Right lobe of liver (tissue), 6 donors: Measurements from ENCODE around the gene TNXB. TPM values are rescaled to one million over a fixed set of nuclear protein-coding genes. Genes with fewer than 3 reads are reported as not detected.
"Not testable (repeated sequence)": the region's sequence is repeated elsewhere in the genome, so short reads cannot be mapped to it uniquely, and the experiment has no call there.

Source experiments
- ATAC-seq, 4 donors: fragments of 200-7000 bp; cut with Tn5 transposase; one replicate each; pipeline ENCODE4 v1.9.1; 2020; ENCODE audit warnings: mild to moderate bottlenecking in 4 of 4, moderate library complexity in 4 of 4
- DNase-seq, 3 donors: peaks; one replicate each; pipeline ENCODE4 v3.0.0-alpha.2; 2020
- H3K27ac ChIP-seq, 3 donors: fragments of 200-600 bp; one replicate each; pipeline ENCODE4 v1.8.0; 2022
- H3K27me3 ChIP-seq, 2 donors: fragments of 200-600 bp; one replicate each; pipeline ENCODE4 v1.8.0; 2022
- H3K36me3 ChIP-seq, 4 donors: fragments of 200-600 bp; sonication (generic) in 1 of 4; one replicate each; pipeline versions ENCODE4 v1.5.1 to v1.8.0; 2017 to 2022; ENCODE audit warnings: control low read depth in 1 of 4
- H3K4me1 ChIP-seq, 4 donors: fragments of 200-600 bp; sonication (generic) in 1 of 4; one replicate each; pipeline versions ENCODE4 v1.5.1 to v1.8.0; 2017 to 2022; ENCODE audit warnings: control low read depth in 1 of 4
- H3K4me3 ChIP-seq, 3 donors: fragments of 200-600 bp; one replicate each; pipeline ENCODE4 v1.8.0; 2022
- H3K9me3 ChIP-seq, 4 donors: fragments of 200-600 bp; sonication (generic) in 1 of 4; one replicate each; pipeline versions ENCODE4 v1.5.1 to v1.8.0; 2017 to 2022; ENCODE audit warnings: control low read depth in 1 of 4
- CTCF ChIP-seq, 4 donors: fragments of 200-600 bp in 3 of 4; fragments of 450-650 bp in 1 of 4; IDR thresholded peaks; one replicate each; pipeline versions ENCODE4 v1.5.1 to v1.8.0; 2016 to 2022; ENCODE audit warnings: antibody characterized with exemption in 4 of 4, mild to moderate bottlenecking in 2 of 4
- POLR2A ChIP-seq: fragments of 450-650 bp; IDR thresholded peaks from one replicate; pipeline ENCODE4 v1.6.1; 2017; ENCODE audit warnings: antibody characterized with exemption, mild to moderate bottlenecking
- WGBS: methylation state at CpG from one replicate; pipeline ENCODE4 v1.1.6; 2018; ENCODE audit warnings: low coverage, low lambda C conversion rate; ENCODE audit not compliant: insufficient coverage; ENCODE audit errors: missing lambda C conversion rate; 5-methylcytosine and 5-hydroxymethylcytosine counted together
- intact Hi-C, 2 donors: fragments of 100-400 bp; cut with DNase I; formaldehyde crosslinking; loops; one replicate each; pipeline versions ENCODE4 v1.11.2 to v1.14.1; 2022
- total RNA-seq, 6 experiments: library from RNA; depleted of rRNA in 2 of 6; stranded (reverse); fragments of >200 nt in 2 of 6; fragmentation: NEBNext Ultra II Directional in 3 of 6; extraction: Animal tissue kit (Norgen Biotek cat#: 25700) in 3 of 6; gene quantifications; one replicate each; pipeline versions ENCODE4 v1.1.0 to v1.2.4, GENCODE V29; 2016 to 2023
- donor health status: DM: no; HTN: yes; CAD: no.
- donor health status: DM: no; HTN: no; CAD: no.
- donor health status: DM: no; HTN: no; CAD: no.
- donor health status: DM: no; HTN: yes; CAD: no.
- donor health status: DM: no; HTN: yes; CAD: no.

The TNXB gene
- total RNA-seq, 6 experiments from 2014 or later, result 7.2 to 28.3 (median 10.3) TPM

DNA sequence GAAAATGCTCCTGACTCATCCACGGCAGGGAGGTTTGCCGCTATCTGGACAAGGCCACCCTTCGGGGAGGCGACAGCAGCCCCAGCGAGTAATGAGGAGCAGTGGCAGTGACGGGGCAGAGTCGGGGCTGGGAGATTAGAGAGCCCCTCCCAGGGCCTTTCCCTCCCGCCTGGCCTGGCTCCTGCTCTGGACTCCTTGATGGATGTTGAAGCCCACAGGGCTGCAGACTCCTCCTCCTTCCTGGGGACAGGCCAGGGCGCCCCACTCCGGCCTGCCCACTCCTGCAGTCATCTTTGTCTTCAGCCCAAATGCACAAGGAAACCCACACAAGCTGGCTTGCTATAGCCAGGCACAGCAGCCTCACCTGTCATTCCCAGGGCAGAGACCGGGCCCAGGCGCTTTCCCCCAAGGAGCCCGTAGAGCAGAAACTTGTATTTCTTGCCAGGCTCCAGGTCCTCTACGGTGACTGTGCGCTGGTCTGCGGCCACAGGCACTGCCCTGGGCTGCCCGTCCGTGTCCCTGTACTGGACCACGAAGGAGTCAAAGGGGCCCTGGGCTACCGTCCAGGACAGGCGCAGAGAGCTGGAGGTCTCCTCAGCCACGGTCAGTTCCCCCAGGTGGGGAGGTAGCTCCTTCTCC lies 63.2 kb downstream of the TNXB start:
- no peak overlapping the region for H3K4me3 ChIP-seq
- TF ChIP-seq CTCF (IDR thresholded peaks at IDR 0.05) (no peak), POLR2A (no peak)
- ATAC-seq (no peak), DNase-seq (no peak)
- H3K9me3 ChIP-seq, result no peaks in the 10 kb centered on the region
- no peak overlapping the region for H3K27ac ChIP-seq
- no CpG with 5 or more reads among the region's 22 CpGs for WGBS
- H3K36me3 ChIP-seq, result no peaks in the 10 kb centered on the region
- intact Hi-C loops, result no loop called here
- H3K27me3 ChIP-seq, result no peaks in the 10 kb centered on the region
- H3K4me1 ChIP-seq, result peaks cover 0 to 9% (median 0%) of the 10 kb centered on the region in 4 donors

GRCh38 chr6:32044916-32045315 lies 64.2 kb downstream of the TNXB start:
- peak in 1 of 3 donors; percentile 40 for DNase-seq

GRCh38 chr6:32043589-32044380 lies 65.4 kb downstream of the TNXB start:
- ATAC-seq, H3K27ac ChIP-seq, H3K9me3 ChIP-seq, H3K36me3 ChIP-seq, intact Hi-C loops, H3K4me1 ChIP-seq, DNase-seq, H3K4me3 ChIP-seq, H3K27me3 ChIP-seq: not testable (repeated sequence)
- 85% methylated on average over 11 of the region's 31 CpGs for WGBS

More at GRCh38 chr6:32044916-32045315, 64.2 kb downstream of the TNXB start:
- H3K27ac ChIP-seq, intact Hi-C loops, H3K4me1 ChIP-seq, H3K9me3 ChIP-seq, ATAC-seq, H3K4me3 ChIP-seq, H3K36me3 ChIP-seq, H3K27me3 ChIP-seq: not testable (repeated sequence)
- WGBS, result 84% methylated on average over 6 of the region's 18 CpGs

DNA sequence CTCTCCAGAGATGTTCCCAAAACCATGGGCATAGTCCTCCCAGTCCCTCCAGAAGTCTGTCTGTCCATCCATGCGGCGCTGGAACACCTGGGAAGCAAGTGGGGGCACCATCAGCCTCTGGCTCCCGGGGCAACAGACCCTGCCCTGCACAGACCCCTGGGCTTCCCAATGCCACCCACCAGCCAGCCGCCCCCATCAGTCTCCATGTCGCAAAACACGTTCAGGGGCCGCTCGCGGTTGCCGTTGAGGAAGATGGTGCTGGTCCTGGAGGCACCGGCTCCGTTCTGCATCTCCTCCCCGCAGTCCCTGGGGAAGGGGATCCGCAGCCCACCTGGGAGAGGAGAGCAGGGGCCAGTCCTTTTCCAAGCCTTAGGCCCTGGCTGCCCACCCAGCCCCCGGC lies 66.9 kb downstream of the TNXB start:
- WGBS, result no CpG with 5 or more reads among the region's 15 CpGs
- DNase-seq, ATAC-seq, H3K27me3 ChIP-seq, H3K9me3 ChIP-seq, H3K4me3 ChIP-seq, intact Hi-C loops, H3K36me3 ChIP-seq, H3K4me1 ChIP-seq, H3K27ac ChIP-seq: not testable (repeated sequence)

- H3K9me3 ChIP-seq, H3K27me3 ChIP-seq, intact Hi-C loops, H3K4me1 ChIP-seq, H3K36me3 ChIP-seq, H3K4me3 ChIP-seq, H3K27ac ChIP-seq, DNase-seq, ATAC-seq: not testable (repeated sequence)
- 66% methylated on average over 4 of the region's 10 CpGs for WGBS
Measured at GRCh38 chr6:32041385-32041784, 67.8 kb downstream of the TNXB start.

- H3K4me3 ChIP-seq, H3K36me3 ChIP-seq, DNase-seq, H3K9me3 ChIP-seq, intact Hi-C loops, H3K27me3 ChIP-seq, H3K4me1 ChIP-seq, ATAC-seq, H3K27ac ChIP-seq: not testable (repeated sequence)
- no CpG with 5 or more reads among the region's 13 CpGs for WGBS
Measured at GRCh38 chr6:32041050-32041321, 68.2 kb downstream of the TNXB start.

GRCh38 chr6:32040299-32041049 lies 68.7 kb downstream of the TNXB start:
- H3K9me3 ChIP-seq, H3K4me1 ChIP-seq, DNase-seq, H3K36me3 ChIP-seq, H3K27ac ChIP-seq, intact Hi-C loops, H3K27me3 ChIP-seq, ATAC-seq, H3K4me3 ChIP-seq: not testable (repeated sequence)
- WGBS, result no CpG with 5 or more reads among the region's 43 CpGs

DNA sequence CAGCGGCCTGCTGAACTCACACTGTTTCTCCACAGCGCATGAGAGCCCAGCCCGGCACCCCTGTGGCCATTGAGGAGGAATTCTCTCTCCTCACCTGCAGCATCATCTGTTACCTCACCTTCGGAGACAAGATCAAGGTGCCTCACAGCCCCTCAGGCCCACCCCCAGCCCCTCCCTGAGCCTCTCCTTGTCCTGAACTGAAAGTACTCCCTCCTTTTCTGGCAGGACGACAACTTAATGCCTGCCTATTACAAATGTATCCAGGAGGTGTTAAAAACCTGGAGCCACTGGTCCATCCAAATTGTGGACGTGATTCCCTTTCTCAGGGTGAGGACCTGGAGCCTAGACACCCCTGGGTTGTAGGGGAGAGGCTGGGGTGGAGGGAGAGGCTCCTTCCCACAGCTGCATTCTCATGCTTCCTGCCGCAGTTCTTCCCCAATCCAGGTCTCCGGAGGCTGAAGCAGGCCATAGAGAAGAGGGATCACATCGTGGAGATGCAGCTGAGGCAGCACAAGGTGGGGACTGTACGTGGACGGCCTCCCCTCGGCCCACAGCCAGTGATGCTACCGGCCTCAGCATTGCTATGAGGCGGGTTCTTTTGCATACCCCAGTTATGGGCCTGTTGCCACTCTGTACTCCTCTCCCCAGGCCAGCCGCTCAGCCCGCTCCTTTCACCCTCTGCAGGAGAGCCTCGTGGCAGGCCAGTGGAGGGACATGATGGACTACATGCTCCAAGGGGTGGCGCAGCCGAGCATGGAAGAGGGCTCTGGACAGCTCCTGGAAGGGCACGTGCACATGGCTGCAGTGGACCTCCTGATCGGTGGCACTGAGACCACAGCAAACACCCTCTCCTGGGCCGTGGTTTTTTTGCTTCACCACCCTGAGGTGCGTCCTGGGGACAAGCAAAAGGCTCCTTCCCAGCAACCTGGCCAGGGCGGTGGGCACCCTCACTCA lies 69.5 kb downstream of the TNXB start:
- ATAC-seq, H3K4me3 ChIP-seq, H3K4me1 ChIP-seq, H3K36me3 ChIP-seq, intact Hi-C loops, H3K27ac ChIP-seq, H3K9me3 ChIP-seq, H3K27me3 ChIP-seq: not testable (repeated sequence)
- peak in 1 of 3 donors; percentile 39 for DNase-seq
- 55% methylated on average over 6 of the region's 24 CpGs for WGBS

DNA sequence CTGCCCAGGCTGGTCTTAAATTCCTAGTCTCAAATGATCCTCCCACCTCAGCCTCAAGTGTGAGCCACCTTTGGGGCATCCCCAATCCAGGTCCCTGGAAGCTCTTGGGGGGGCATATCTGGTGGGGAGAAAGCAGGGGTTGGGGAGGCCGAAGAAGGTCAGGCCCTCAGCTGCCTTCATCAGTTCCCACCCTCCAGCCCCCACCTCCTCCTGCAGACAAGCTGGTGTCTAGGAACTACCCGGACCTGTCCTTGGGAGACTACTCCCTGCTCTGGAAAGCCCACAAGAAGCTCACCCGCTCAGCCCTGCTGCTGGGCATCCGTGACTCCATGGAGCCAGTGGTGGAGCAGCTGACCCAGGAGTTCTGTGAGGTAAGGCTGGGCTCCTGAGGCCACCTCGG lies 70.3 kb downstream of the TNXB start:
- DNase-seq (peak in 2 of 3 donors; percentile 18 to 36), ATAC-seq (peak in 1 of 4 donors; percentile 0)
- H3K4me3 ChIP-seq, H3K27me3 ChIP-seq, H3K4me1 ChIP-seq, intact Hi-C loops, H3K27ac ChIP-seq, H3K9me3 ChIP-seq, H3K36me3 ChIP-seq: not testable (repeated sequence)
- 88% methylated on average over 1 of the region's 5 CpGs for WGBS
